Measurements from ENCODE around the gene NHS.

DNA sequence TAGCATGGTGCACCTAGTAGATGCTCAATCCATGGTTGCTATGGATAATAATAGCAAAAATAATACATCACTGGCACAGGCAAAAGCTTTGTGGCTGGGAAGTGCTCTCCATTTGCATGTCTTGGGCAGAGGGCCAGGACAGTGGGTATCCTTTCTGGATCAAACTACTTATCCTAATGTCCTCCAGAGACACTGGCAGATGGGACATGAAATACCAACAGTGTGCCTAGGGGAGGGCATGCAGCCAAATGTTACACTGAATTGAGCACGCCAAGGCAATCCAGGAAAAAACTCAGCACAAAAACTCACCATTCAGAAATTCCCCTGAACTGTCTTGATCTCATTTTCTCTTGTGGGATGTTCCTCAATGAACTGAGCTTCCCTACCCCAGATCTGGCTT is 263.7 kb downstream of the NHS start:
- no peak for TF ChIP-seq POLR2AphosphoS5 (IDR thresholded peaks at IDR 0.05)
- no peak for TF ChIP-seq POLR2A (IDR thresholded peaks at IDR 0.05; ENCODE audit: low read depth)
- TF ChIP-seq EP300 (IDR thresholded peaks at IDR 0.05), result no peak

Data from esophagus muscularis mucosa (tissue), 3 donors.